ENCODE data around the gene TOMM5. TPM values are rescaled to one million over a fixed set of nuclear protein-coding genes. Genes with fewer than 3 reads are reported as not detected.

TOMM5 gene
- total RNA-seq, 1 experiment from 2014 or later, result 252 TPM

DNA sequence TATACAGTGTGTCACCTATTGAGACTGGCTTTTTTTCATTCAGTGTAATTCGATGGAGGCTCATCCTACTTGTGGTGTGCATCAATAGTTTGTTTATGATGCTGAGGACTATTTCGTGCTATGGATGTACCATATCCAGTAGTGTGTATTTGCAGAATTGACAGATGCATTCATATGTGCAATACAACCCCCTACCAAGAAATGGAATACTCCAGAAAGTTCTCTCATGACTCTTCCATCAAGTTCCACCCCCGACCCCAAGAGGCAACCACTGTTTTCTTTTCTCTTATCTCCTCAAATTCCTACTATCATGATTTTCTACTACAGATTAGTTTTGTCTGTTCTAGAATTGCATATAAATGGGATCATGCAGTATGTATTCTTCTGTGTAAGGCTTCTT, 38.1 kb downstream of the TOMM5 start:
- intact Hi-C loops (cut with micrococcal nuclease), result no loop called here
- no peak overlapping the region for H3K9ac ChIP-seq (ENCODE audit: low read length)
- BruUV-seq (replicated peaks), result no TSS peak
- no peaks in the 10 kb centered on the region for H3K27me3 ChIP-seq (ENCODE audit: low read length)
- H3K79me2 ChIP-seq (ENCODE audit: low read length), result no peaks in the 10 kb centered on the region
- POLR2A ChIA-PET (ENCODE audit: unreplicated experiment), result no interaction called here
- no peak for DNase-seq
- no peaks in the 10 kb centered on the region for H3K4me1 ChIP-seq (ENCODE audit: insufficient read depth, low read length)
- TF ChIP-seq EZH2 (IDR thresholded peaks at IDR 0.05; ENCODE audit: low read length, unreplicated experiment), result no peak
- TF ChIP-seq EZH2phosphoT487 (IDR thresholded peaks at IDR 0.05; ENCODE audit: borderline replicate concordance, low read length), result no peak
- TF ChIP-seq, protein P1, sequence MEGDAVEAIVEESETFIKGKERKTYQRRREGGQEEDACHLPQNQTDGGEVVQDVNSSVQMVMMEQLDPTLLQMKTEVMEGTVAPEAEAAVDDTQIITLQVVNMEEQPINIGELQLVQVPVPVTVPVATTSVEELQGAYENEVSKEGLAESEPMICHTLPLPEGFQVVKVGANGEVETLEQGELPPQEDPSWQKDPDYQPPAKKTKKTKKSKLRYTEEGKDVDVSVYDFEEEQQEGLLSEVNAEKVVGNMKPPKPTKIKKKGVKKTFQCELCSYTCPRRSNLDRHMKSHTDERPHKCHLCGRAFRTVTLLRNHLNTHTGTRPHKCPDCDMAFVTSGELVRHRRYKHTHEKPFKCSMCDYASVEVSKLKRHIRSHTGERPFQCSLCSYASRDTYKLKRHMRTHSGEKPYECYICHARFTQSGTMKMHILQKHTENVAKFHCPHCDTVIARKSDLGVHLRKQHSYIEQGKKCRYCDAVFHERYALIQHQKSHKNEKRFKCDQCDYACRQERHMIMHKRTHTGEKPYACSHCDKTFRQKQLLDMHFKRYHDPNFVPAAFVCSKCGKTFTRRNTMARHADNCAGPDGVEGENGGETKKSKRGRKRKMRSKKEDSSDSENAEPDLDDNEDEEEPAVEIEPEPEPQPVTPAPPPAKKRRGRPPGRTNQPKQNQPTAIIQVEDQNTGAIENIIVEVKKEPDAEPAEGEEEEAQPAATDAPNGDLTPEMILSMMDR (conservative IDR thresholded peaks at IDR 0.05; ENCODE audit: low read depth, low read length), result no peak
- H3K36me3 ChIP-seq (ENCODE audit: low read depth, low read length), result no peaks in the 10 kb centered on the region
- H4K20me1 ChIP-seq (ENCODE audit: low read length), result no peaks in the 10 kb centered on the region
- no peak overlapping the region for H3K4me3 ChIP-seq (ENCODE audit: low read length)
- CTCF ChIA-PET, result no interaction called here
- no peak overlapping the region for H3K4me2 ChIP-seq (ENCODE audit: low read length)
- H3K9me3 ChIP-seq (ENCODE audit: low read length), result no peaks in the 10 kb centered on the region
- H3F3A ChIP-seq (ENCODE audit: low read length, unreplicated experiment), result no peaks in the 10 kb centered on the region
- no peak overlapping the region for H3K27ac ChIP-seq (ENCODE audit: low read length)
- no peak overlapping the region for H2AFZ ChIP-seq (ENCODE audit: low read length)
- no peaks in the 10 kb centered on the region for H3K9me2 ChIP-seq (replicated peaks; ENCODE audit: low read length)
- no peak for ATAC-seq

- no peak for ATAC-seq
- no peaks in the 10 kb centered on the region for H3K4me1 ChIP-seq (ENCODE audit: insufficient read depth, low read length)
- H3F3A ChIP-seq (ENCODE audit: low read length, unreplicated experiment), result no peaks in the 10 kb centered on the region
- no peaks in the 10 kb centered on the region for H3K9me3 ChIP-seq (ENCODE audit: low read length)
- BruUV-seq (replicated peaks), result no TSS peak
- no peak overlapping the region for H3K4me2 ChIP-seq (ENCODE audit: low read length)
- no peaks in the 10 kb centered on the region for H3K27me3 ChIP-seq (ENCODE audit: low read length)
- no peaks in the 10 kb centered on the region for H3K9me2 ChIP-seq (replicated peaks; ENCODE audit: low read length)
- H3K36me3 ChIP-seq (ENCODE audit: low read depth, low read length), result no peaks in the 10 kb centered on the region
- H3K4me3 ChIP-seq (ENCODE audit: low read length), result no peak overlapping the region
- TF ChIP-seq EZH2 (IDR thresholded peaks at IDR 0.05; ENCODE audit: low read length, unreplicated experiment) (no peak), EZH2phosphoT487 (IDR thresholded peaks at IDR 0.05; ENCODE audit: borderline replicate concordance, low read length) (no peak)
- TF ChIP-seq, protein P1 (conservative IDR thresholded peaks at IDR 0.05; ENCODE audit: low read depth, low read length), result no peak
- intact Hi-C loops (cut with micrococcal nuclease), result no loop called here
- ChIA-PET POLR2A (ENCODE audit: unreplicated experiment) (no interaction called here), CTCF (no interaction called here)
- H3K9ac ChIP-seq (ENCODE audit: low read length), result no peak overlapping the region
- no peaks in the 10 kb centered on the region for H4K20me1 ChIP-seq (ENCODE audit: low read length)
- H3K27ac ChIP-seq (ENCODE audit: low read length), result no peak overlapping the region
- DNase-seq, result no peak
- H3K79me2 ChIP-seq (ENCODE audit: low read length), result no peaks in the 10 kb centered on the region
- no peak overlapping the region for H2AFZ ChIP-seq (ENCODE audit: low read length)
These were observed 40.5 kb downstream of the TOMM5 start for GRCh38 chr9:37551888-37552287.

DNA sequence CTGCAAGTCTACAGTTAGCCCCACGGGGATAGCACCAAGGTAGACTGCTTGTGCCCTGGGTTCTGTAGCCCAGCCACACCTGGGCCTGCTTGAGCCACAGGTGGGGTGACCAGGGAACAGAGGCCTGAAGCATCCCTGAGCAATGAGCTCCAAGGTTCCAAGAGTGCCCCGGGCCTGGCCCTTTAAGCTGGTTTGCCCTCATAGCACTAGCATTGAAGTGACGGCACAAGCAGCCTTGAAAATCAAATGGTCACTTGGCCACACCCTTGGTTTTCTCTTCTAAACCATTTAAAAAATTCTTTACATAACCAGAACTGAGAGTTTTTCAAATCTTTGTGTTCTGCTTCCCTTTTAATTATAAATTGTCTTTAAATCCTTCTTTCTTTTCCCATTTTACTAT, 40.9 kb downstream of the TOMM5 start:
- H3K27ac ChIP-seq (ENCODE audit: low read length), result no peak overlapping the region
- no peaks in the 10 kb centered on the region for H3K27me3 ChIP-seq (ENCODE audit: low read length)
- no peaks in the 10 kb centered on the region for H3K36me3 ChIP-seq (ENCODE audit: low read depth, low read length)
- H3K9ac ChIP-seq (ENCODE audit: low read length), result no peak overlapping the region
- H3F3A ChIP-seq (ENCODE audit: low read length, unreplicated experiment), result no peaks in the 10 kb centered on the region
- H4K20me1 ChIP-seq (ENCODE audit: low read length), result no peaks in the 10 kb centered on the region
- H3K4me1 ChIP-seq (ENCODE audit: insufficient read depth, low read length), result no peaks in the 10 kb centered on the region
- ATAC-seq (no peak), DNase-seq (no peak)
- intact Hi-C loops (cut with micrococcal nuclease), result no loop called here
- H3K79me2 ChIP-seq (ENCODE audit: low read length), result no peaks in the 10 kb centered on the region
- H3K4me2 ChIP-seq (ENCODE audit: low read length), result no peak overlapping the region
- BruUV-seq (replicated peaks), result no TSS peak
- H2AFZ ChIP-seq (ENCODE audit: low read length), result no peak overlapping the region
- no peaks in the 10 kb centered on the region for H3K9me2 ChIP-seq (replicated peaks; ENCODE audit: low read length)
- no peaks in the 10 kb centered on the region for H3K9me3 ChIP-seq (ENCODE audit: low read length)
- no peak for TF ChIP-seq EZH2phosphoT487 (IDR thresholded peaks at IDR 0.05; ENCODE audit: borderline replicate concordance, low read length)
- TF ChIP-seq, protein P1 (conservative IDR thresholded peaks at IDR 0.05; ENCODE audit: low read depth, low read length), result no peak
- no peak for TF ChIP-seq EZH2 (IDR thresholded peaks at IDR 0.05; ENCODE audit: low read length, unreplicated experiment)
- H3K4me3 ChIP-seq (ENCODE audit: low read length), result no peak overlapping the region
- ChIA-PET POLR2A (ENCODE audit: unreplicated experiment) (no interaction called here), CTCF (no interaction called here)

Measured in PC-3 (cell line).